Ishikawa (cell line): ENCODE data around the gene TANC1.

Experiments used
- CREB1 ChIP-seq: IDR thresholded peaks from 2 replicates; pipeline ENCODE4 v1.6.1; 2012; ENCODE audit warnings: low read depth
- EGR1 ChIP-seq: IDR thresholded peaks from 2 replicates; pipeline ENCODE4 v1.6.1; 2012
- EP300 ChIP-seq: IDR thresholded peaks from 2 replicates; pipeline ENCODE4 v1.6.1; 2012; ENCODE audit warnings: borderline replicate concordance
- FOXM1 ChIP-seq: IDR thresholded peaks from 2 replicates; pipeline ENCODE4 v1.6.1; 2012; ENCODE audit warnings: low read depth, borderline replicate concordance
- RAD21 ChIP-seq: IDR thresholded peaks from 2 replicates; pipeline ENCODE4 v1.6.1; 2012; ENCODE audit warnings: low read depth
- TAF1 ChIP-seq: IDR thresholded peaks from 2 replicates; pipeline ENCODE4 v1.6.1; 2012; ENCODE audit warnings: low read depth, mild to moderate bottlenecking
- TCF12 ChIP-seq: IDR thresholded peaks from 2 replicates; pipeline ENCODE4 v1.6.1; 2012; ENCODE audit warnings: low read depth
- YY1 ChIP-seq: IDR thresholded peaks from 2 replicates; pipeline ENCODE4 v1.6.1; 2012; ENCODE audit warnings: low read depth
- ZBTB7A ChIP-seq: IDR thresholded peaks from 2 replicates; pipeline ENCODE4 v1.6.1; 2012; ENCODE audit warnings: low read depth
- TF ChIP-seq, protein P1 (sequence below): IDR thresholded peaks from 2 replicates; pipeline ENCODE4 v1.6.1; 2012
- TF ChIP-seq, protein P2 (sequence below): IDR thresholded peaks from 2 replicates; pipeline ENCODE4 v1.6.1; 2012; ENCODE audit warnings: low read depth, mild to moderate bottlenecking

DNA sequence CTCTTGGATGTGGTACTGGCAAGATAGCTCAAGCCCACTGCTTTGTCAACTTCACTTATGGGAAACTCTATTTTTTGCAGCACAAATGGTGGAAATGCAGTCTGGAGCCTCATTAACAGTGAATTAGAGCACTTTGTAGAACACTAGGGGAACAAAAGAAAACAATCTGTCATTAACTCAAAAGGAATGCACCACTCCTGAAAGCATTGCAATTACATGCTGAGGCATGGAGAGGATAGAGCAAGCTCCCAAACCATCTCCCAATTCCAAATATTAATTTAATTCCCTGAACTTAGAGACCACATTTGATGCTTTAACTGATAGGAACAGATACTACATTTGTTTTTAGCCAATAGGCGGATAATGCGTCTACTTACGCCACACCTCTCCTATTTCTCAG, 32.8 kb upstream of the TANC1 start:
- no peak for TF ChIP-seq EGR1
- no peak for TF ChIP-seq FOXM1
- no peak for TF ChIP-seq EP300
- TF ChIP-seq, protein P1, sequence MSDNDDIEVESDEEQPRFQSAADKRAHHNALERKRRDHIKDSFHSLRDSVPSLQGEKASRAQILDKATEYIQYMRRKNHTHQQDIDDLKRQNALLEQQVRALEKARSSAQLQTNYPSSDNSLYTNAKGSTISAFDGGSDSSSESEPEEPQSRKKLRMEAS: no peak
- TF ChIP-seq YY1: no peak
- TF ChIP-seq TCF12: no peak
- TF ChIP-seq RAD21: no peak
- no peak for TF ChIP-seq CREB1
- TF ChIP-seq ZBTB7A: no peak
- no peak for TF ChIP-seq TAF1
- TF ChIP-seq, protein P2, sequence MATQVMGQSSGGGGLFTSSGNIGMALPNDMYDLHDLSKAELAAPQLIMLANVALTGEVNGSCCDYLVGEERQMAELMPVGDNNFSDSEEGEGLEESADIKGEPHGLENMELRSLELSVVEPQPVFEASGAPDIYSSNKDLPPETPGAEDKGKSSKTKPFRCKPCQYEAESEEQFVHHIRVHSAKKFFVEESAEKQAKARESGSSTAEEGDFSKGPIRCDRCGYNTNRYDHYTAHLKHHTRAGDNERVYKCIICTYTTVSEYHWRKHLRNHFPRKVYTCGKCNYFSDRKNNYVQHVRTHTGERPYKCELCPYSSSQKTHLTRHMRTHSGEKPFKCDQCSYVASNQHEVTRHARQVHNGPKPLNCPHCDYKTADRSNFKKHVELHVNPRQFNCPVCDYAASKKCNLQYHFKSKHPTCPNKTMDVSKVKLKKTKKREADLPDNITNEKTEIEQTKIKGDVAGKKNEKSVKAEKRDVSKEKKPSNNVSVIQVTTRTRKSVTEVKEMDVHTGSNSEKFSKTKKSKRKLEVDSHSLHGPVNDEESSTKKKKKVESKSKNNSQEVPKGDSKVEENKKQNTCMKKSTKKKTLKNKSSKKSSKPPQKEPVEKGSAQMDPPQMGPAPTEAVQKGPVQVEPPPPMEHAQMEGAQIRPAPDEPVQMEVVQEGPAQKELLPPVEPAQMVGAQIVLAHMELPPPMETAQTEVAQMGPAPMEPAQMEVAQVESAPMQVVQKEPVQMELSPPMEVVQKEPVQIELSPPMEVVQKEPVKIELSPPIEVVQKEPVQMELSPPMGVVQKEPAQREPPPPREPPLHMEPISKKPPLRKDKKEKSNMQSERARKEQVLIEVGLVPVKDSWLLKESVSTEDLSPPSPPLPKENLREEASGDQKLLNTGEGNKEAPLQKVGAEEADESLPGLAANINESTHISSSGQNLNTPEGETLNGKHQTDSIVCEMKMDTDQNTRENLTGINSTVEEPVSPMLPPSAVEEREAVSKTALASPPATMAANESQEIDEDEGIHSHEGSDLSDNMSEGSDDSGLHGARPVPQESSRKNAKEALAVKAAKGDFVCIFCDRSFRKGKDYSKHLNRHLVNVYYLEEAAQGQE: no peak
